ENCODE measurements around the gene ZNF236. TPM values are rescaled to one million over a fixed set of nuclear protein-coding genes. Genes with fewer than 3 reads are reported as not detected.
A peak's percentile ranks its signal among the peaks of the same experiment; 100 is the strongest.

ZNF236 gene
- total and polyA plus RNA-seq, 2 of the 13 experiments (the other 11 are each of a cell fraction or from before 2014, with no cell fraction given): 3.0 to 7.2 TPM

GRCh38 chr18:76791106-76791505, 31.3 kb upstream of the ZNF236 start:
- Histone ChIP-seq H3K36me3 (replicated peaks in 1 of 2; ENCODE audit: control insufficient read depth in 1 of 2, insufficient read depth in 2 of 2, low read length in 2 of 2) (no peaks in the 10 kb centered on the region), H3K27me3 (ENCODE audit: control insufficient read depth in 1 of 2, insufficient read depth in 2 of 2, low read length in 2 of 2) (peaks cover 0 to 15% of the 10 kb centered on the region in 2 experiments; a peak in 2 of 5 replicates), H3K4me3 (replicated peaks in 1 of 3; ENCODE audit: insufficient read depth in 1 of 3, low read depth in 2 of 3, low read length in 3 of 3) (no peak overlapping the region), H3K79me2 (ENCODE audit: insufficient read depth, low read length) (no peaks in the 10 kb centered on the region), H3K27ac (ENCODE audit: extremely low read length, insufficient read depth, low read length) (no peak overlapping the region), H3K4me1 (ENCODE audit: insufficient read depth, low read length) (no peaks in the 10 kb centered on the region), H3K9ac (ENCODE audit: insufficient read depth, low read depth, low read length) (no peak overlapping the region), H3K4me2 (ENCODE audit: low read depth, low read length) (no peak overlapping the region), H3K9me3 (ENCODE audit: low read length) (peaks cover 15% of the 10 kb centered on the region), H2AFZ (ENCODE audit: low read length) (no peak overlapping the region), H4K20me1 (ENCODE audit: insufficient read depth, low read length) (no peaks in the 10 kb centered on the region)
- DNase-seq (ENCODE audit: low spot score) (no peak), FAIRE-seq (no peak), ATAC-seq (no peak)
- in situ Hi-C loops (cut with HindIII; ENCODE audit: extremely low pct_ligation_motif_present, low pct_unique_long_range_greater_than_20kb) (no loop called here), intact Hi-C loops (cut with micrococcal nuclease; ENCODE audit: unreplicated experiment) (no loop called here)
- TF ChIP-seq ZNF660 (CRISPR knock-in tag; IDR thresholded peaks at IDR 0.05; ENCODE audit: borderline replicate concordance, low read depth) (no peak), SOX6 (IDR thresholded peaks at IDR 0.05) (no peak), SOX6 (CRISPR knock-in tag; IDR thresholded peaks at IDR 0.05) (no peak), CREB1 (IDR thresholded peaks at IDR 0.05) (0 out of 2 replicates have a peak, but pooled peaks have one; percentile 7), CREB1 (CRISPR knock-in tag; IDR thresholded peaks at IDR 0.05) (no peak), ZNF432 (CRISPR knock-in tag; IDR thresholded peaks at IDR 0.05; ENCODE audit: borderline replicate concordance) (no peak), ATF7 (IDR thresholded peaks at IDR 0.05) (peak; percentile 50; the same call in 1 of the 2 replicates), ATF7 (CRISPR knock-in tag; IDR thresholded peaks at IDR 0.05) (no peak)
- 50% methylated on average over 12 of the region's 12 CpGs for WGBS (ENCODE audit: low lambda C conversion rate)
- POLR2A ChIA-PET: no interaction called here
- CTCF ChIA-PET (ENCODE audit: low intra/inter-chr PET ratio, low total read pairs): no interaction called here
- BruUV-seq (replicated peaks): no TSS peak

GRCh38 chr18:76791642-76792041, 30.7 kb upstream of the ZNF236 start:
- TF ChIP-seq ZNF264 (CRISPR knock-in tag; IDR thresholded peaks at IDR 0.05) (no peak), MBD4 (IDR thresholded peaks at IDR 0.05; ENCODE audit: borderline replicate concordance, low read length) (no peak), KLF16 (CRISPR knock-in tag; IDR thresholded peaks at IDR 0.05) (no peak), TOPORS (CRISPR knock-in tag; IDR thresholded peaks at IDR 0.05) (no peak), TRIM22 (IDR thresholded peaks at IDR 0.05) (no peak), MXD1 (CRISPR knock-in tag; IDR thresholded peaks at IDR 0.05) (no peak), ZNF775 (CRISPR knock-in tag; IDR thresholded peaks at IDR 0.05; ENCODE audit: borderline replicate concordance) (no peak)
- H3K27me3 ChIP-seq (ENCODE audit: control insufficient read depth in 1 of 2, insufficient read depth in 2 of 2, low read length in 2 of 2): peaks cover 0 to 15% of the 10 kb centered on the region in 2 experiments; a peak in 2 of 5 replicates
- intact Hi-C loops (cut with micrococcal nuclease; ENCODE audit: unreplicated experiment) (no loop called here), in situ Hi-C loops (cut with HindIII; ENCODE audit: extremely low pct_ligation_motif_present, low pct_unique_long_range_greater_than_20kb) (no loop called here)
- CTCF ChIA-PET (ENCODE audit: low intra/inter-chr PET ratio, low total read pairs): no interaction called here
- POLR2A ChIA-PET: no interaction called here
- H4K20me1 ChIP-seq (ENCODE audit: insufficient read depth, low read length): no peaks in the 10 kb centered on the region
- 63% methylated on average over 5 of the region's 5 CpGs for WGBS (ENCODE audit: low lambda C conversion rate)
- ATAC-seq: no peak
- no peaks in the 10 kb centered on the region for H3K79me2 ChIP-seq (ENCODE audit: insufficient read depth, low read length)
- no TSS peak for BruUV-seq (replicated peaks)
- no peak overlapping the region for H3K27ac ChIP-seq (ENCODE audit: extremely low read length, insufficient read depth, low read length)
- H3K4me1 ChIP-seq (ENCODE audit: insufficient read depth, low read length): no peaks in the 10 kb centered on the region
- no peak for DNase-seq (ENCODE audit: low spot score)
- no peak overlapping the region for H3K4me2 ChIP-seq (ENCODE audit: low read depth, low read length)
- no peak overlapping the region for H3K9ac ChIP-seq (ENCODE audit: insufficient read depth, low read depth, low read length)
- H3K36me3 ChIP-seq (replicated peaks in 1 of 2; ENCODE audit: control insufficient read depth in 1 of 2, insufficient read depth in 2 of 2, low read length in 2 of 2): no peaks in the 10 kb centered on the region
- no peak for FAIRE-seq
- no peak overlapping the region for H3K4me3 ChIP-seq (replicated peaks in 1 of 3; ENCODE audit: insufficient read depth in 1 of 3, low read depth in 2 of 3, low read length in 3 of 3)
- peaks cover 15% of the 10 kb centered on the region for H3K9me3 ChIP-seq (ENCODE audit: low read length)
- no peak overlapping the region for H2AFZ ChIP-seq (ENCODE audit: low read length)
